Measurements from ENCODE around the gene MTERF4.

MTERF4 gene

DNA sequence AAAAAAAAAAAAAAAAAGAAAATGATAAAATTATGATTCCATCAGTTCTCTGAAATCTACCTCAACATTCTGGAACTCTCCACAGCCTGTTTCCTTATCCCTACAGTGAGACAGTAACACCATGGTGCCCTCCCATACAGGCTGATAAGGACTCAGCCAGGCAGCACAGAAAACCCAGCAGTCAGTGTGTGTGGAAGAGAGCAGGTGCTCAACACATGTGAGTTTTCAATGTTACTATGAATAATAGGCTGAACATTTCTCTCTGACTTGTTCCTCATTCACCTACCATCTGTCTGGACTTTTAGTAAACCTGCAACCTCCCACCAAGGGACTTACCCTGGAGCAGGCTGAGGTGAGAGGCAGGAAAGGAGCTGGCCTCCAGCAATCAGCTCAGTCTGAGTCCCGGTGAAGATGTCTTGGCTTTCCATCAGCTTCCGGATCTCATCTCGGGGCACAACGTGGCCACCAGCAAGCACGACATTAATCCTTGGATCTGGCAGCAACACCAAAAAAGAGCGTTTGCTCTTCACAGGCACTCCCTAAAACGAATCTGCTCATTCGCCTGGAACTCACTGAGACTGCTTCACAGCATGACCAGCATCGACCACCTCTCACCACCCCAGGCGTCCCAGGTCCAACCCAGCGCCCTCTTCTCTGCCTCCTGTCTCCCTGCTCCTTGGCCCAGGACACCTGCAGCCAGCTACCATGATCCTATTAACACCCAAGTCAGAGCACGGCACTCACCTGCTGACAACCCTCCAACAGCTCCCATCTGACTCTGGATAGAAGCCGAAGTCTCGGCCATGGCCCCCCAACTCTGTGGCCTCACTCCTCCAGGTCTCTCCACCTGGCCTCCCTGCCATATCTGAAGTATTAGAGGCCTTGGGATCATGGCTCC is 30.7 kb upstream of the MTERF4 start:
- no peak for DNase-seq

DNA sequence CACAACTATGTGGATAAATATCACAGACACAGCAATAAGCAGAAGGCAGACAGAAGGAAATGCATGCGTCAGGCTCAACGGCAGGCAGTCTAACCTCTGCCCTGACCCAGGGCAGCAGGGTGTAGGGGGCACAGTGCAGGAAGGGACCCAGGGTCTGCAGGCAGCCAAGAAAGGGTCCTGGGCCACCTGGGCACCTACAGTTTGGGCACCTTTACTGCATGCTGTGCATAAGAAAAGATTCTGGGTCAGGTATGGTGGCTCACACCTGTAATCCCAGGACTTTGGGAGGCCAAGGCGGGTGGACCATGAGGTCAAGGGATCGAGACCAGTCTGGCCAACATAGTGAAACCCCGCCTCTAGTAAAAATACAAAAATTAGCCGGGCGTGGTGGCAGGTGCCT is 29.4 kb upstream of the MTERF4 start:
- no peak for DNase-seq

DNA sequence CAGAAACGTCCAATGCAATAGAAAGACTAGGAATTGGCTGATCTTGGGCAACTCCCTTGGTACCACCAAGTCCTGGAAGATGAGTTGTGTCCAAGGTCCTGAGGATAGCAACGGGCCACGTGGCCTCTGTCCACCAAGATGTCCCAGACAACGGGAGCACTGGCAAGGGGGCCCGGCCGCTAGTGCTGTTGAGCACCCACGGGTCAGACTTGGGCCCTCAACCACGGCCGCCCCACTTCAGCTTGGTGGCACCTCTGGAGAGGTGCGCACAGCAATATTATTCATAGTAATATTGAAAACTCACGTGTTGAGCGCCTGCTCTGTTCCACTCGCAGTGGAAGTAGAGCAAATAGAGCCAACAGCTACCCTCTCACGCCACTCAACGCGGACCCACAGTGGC is 28.2 kb upstream of the MTERF4 start:
- DNase-seq, result no peak

DNA sequence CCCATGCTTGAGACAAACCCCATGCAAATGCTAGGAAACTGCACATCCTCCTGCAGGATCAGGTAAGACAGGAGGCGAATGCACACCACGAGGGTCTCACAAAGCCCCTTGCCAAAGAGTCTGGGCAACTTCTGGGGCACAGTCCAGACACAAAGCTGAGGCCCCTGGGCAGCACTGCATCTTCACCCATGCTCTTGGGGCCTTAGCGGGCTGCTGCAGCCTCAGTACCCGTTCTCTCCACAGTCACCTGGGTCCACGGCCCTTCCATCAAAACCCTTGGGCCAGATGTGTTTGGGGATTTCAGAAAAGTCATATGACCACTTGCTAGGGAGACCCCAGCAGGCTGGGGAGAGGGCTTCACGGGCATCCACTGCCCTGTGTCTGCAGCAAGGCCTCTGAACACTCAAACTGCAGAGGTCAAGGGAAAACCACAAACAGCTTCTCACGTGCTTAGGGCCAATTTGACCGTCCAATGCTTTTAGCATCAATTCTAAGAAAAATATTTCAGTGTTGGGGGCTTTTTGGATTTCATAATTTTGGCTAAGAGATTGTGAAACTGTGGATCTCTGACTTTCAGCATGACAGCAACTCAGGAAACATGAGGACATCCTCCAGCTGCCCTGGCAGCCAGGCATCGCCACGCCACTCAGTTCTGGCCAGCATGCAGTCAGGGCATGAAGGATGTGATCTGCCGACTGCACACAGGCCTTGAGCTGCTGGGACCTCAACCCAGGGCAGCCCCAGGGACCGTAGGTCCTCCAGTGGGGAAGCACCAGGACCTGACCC is 27.2 kb upstream of the MTERF4 start:
- DNase-seq, result no peak

DNA sequence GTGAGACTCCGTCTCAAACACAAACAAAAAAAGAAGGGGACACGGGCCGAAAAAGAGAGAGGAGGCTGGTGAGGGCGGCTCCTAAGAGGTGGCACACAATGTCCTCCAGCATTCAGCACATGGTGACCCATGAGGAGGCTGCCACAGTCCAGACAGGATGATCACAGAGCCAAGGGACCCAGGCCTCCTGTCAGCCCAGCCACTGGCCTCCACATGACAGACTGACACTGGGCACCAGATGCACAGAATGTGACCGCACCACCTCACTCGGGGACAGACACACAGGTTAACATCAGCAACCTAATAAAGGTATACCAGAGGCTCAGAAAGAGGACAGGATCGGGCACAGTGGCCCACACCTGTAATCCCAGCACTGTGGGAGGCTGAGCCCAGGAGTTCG is 26.2 kb upstream of the MTERF4 start:
- DNase-seq, result no peak

DNA sequence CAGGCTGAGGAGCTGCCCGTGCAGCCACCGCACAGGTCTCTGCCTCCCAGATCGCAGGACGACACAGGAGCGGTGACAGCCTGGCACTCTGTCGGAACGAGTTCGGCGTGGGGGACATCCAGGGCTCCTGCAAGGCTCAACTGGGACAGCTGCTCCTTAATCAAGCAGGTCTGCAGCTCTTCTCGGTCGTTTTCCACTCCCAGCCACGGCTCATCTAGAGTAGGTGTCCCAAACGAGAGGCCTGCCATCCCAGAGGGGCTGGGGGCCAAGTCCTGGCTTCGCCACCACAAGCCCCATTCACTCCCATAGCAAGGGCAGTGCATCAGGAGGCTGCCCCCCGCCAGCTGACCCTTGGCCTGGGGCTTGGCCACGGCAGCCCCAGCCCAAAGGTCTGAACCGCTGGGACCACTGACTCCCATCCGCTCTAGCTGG is 24.7 kb upstream of the MTERF4 start:
- DNase-seq, result no peak

DNA sequence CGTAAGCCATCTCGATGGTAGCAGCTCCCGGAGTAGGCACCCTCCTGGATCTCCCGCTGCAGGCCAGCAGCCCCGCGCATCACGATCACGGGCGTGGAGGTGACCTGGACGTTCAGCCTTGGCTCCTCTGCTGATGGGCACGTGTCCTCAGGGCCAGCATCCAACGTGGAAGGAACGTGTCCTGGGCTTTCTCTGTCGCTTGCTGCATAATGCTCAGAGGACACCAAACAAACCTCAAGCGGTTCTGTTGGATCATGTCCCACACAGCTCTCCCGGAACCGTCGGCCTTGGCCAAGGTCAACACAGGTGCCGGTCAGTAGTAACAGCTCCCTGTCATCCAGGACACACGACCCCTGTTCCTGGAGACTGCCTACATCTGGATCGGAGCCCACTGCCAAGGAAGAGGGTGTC is 24.1 kb upstream of the MTERF4 start:
- no peak for DNase-seq

DNA sequence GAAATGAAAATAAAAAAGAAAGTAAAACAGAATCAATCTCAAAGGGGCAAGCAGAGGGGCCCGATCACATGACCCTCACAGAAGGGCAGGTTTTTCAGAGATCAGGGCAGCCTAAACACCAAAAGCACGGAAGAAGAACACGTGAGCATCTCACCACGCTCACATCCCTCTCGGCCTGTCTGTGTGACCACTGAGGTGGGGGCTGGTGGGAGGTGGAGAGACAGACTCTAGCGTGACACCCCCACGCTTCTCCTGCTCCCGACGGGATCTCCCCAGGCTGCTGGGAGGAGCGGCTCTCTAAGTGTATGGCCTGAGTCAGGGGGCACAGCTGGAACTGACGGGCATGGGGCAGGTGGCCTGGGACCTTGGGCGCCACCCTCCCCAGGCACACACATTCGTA is 23.5 kb upstream of the MTERF4 start:
- no peak for DNase-seq

DNA sequence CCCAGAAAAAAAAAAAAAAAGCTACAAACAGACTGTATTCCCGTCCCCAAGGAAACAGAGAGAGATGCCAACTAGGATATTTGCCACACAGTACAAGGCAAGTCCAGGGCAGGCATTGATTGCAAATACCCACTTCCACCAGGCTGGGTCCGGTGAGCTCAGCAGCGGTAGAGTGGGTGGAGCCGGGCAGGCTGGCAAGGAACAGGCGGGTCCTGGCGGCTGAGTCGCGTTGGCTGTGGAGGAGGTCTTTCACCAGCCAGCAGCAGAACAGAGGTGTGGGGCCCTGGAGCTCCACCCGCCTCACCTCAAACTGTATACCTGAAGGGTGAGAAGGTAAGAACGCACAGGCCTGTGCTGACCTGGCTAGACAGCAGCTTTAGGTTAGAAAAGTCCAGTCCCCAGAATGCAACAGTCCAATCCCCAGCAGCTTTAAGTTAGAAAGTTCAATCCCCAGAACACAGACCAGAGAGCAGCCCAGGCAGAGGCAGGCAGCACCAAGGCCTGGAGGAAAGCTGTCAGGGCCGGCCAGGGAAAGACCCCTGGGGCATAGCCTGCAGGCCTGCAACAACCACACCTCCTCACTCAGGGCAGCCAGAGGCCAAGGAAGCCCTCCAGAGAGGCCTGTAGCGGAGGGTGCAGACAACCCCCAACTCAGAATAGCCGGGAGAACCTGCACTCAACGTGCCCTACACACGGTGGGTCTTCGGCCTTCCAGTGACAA is 21.9 kb upstream of the MTERF4 start:
- DNase-seq, result no peak

DNA sequence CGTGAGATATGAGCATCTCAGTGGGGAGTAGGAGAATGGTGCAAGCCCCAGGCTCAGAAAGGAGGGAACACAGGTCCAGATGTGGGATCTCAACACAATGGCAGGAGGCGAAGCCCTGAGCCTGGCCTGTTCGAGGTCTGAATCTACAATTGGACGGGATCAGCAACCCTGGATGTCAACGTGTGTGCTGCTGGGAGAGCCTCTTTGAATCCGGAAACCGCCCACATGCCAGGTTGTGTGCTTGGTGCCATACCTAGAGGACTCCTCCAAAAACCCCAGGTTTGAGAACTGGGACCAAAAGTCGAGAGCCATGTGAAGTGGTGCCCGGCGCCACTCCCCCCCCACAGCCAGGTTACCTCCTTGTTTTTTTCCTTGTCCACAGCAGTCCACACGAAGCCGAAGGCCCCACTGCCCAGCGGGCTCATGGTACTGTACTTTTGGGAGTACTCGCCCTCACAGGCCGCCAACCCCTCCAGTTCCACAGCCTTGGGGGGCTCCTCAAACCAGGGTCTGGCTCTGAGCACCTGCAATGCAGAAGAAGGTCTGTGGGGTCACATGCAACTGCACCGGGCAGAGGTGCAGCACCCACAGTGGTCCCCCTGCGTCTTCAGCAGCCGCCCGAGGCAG is 20.4 kb upstream of the MTERF4 start:
- DNase-seq, result peak; percentile 8

DNA sequence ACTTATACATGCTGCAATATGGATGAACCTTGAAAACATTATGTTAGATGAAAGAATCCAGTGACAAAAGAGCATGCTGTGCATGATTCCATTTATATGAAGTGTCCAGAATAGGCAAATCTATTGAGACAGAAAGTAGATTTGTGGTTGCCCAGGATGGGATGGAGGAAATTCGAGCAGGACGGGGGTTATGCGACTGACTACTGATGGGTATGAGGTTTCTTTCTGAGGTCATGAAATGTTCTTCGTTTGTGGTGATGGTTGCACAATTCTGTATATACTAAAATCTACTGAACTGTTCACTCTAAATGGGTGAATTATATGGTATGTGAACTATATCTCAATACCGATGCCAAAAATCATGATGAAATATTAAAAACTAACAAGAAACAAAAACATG is 18.9 kb upstream of the MTERF4 start:
- no peak for DNase-seq

DNA sequence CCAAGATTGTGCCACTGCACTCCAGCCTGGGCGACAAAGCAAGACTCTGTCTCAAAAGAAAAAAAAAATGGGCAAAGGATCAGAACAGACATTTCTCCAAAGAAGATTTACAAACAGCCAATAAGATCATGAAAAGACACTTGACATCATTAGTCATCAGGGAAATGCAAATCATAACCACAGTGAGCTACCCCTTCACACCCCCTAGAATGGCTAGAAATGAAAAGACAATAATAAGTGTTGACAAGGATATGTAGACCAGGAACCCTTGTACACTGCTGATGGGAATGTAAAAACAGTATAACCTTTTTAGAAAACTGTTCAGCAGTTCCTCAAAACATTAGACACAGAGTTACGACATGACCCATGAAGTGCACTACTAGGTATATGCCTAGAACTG is 18.4 kb upstream of the MTERF4 start:
- DNase-seq, result no peak

DNA sequence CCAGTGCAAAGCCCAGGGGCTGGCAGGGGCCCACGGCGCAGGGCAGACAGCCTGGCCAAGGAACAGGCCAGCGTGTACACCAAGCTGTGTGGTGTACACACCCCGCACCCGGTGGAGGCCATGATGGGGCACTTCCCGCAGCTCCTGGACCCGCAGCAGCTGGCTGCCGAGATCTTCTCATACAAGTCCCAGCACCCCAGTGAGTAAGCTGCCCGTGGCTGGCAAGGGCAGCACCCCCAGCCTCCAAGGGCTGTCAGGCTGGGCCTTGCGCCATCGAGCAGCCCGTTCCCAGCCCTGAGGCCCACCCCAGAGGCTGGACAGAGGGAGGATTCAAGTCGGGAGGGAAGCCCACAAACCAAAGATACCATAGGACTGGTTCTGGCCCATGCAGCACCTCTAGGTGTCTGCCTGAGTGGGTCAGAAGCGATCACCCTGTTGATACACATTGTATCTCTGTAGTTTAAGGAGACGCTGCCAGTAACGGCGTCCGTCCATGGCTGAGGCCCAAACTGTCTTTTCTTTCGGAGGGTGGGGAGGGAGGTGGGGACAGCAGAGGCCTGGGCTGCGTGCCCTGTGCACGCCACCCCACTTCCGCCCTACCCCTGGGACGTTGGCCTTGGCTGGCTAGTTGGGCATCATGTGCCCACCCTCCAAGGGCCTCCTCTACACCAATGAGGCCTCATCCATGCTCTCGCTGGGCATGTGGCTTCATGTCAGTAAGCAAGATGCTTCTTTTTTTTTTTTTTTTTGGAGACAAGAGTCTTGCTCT is 16.8 kb upstream of the MTERF4 start:
- peak; percentile 4 for DNase-seq

DNA sequence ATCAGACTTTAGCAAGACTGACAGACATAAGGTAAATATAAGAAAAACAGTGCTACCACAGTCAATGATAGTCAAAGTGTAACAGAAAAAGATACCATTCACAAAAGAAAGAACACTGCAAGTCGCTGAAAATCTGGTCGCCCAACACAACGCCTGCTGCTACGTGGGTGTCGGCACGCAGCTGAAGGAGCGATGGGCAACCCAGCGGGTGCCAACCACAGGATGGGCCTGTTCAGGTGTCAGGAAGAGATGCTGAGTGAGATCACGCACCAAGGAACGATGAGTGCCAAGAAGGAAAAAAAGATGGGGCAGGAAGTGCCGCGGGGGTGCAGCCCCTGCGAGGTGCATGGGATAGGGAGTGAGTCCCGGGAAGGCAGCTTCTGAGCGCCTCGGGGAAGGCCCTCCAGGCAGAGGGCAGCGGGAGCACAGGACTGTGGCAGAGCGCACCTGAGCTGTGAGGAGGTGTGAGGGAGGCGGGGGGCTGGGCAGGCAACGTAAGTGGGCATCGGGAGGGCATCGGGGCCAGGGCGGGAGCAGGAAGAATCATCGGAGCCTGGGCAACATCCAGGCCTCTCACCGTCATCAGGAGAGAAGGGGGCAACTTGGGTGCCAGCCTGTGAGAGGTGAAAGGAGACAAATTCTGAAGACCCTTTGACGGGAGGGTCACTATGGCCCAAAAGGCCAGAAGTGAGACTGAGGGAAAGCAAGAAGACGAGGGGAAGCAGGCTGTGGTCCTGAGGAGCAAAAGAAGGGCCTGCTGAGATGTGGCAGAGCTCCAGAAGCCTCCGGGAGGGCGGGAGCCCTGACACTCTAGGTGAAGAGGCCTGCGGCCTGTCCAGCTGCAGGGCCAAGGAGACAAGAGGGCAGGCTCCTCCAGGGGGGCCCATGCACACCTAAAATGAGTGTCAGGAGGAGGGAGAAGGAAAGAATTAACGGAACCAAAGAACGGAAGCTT is 14.8 kb upstream of the MTERF4 start:
- DNase-seq, result no peak

DNA sequence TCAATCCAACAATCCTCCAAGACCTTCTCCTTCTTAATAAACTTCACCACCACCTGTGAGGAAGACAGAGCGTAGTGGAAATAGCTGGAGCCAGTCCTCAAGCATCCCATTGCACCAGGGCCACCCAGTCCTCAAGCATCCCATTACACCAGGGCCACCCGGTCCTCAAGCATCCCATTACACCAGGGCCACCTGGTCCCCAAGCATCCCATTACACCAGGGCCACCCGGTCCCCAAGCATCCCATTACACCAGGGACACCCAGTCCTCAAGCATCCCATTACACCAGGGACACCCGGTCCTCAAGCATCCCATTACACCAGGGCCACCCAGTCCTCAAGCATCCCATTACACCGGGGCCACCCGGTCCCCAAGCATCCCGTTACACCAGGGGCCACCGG is 13.3 kb upstream of the MTERF4 start:
- DNase-seq, result no peak

DNA sequence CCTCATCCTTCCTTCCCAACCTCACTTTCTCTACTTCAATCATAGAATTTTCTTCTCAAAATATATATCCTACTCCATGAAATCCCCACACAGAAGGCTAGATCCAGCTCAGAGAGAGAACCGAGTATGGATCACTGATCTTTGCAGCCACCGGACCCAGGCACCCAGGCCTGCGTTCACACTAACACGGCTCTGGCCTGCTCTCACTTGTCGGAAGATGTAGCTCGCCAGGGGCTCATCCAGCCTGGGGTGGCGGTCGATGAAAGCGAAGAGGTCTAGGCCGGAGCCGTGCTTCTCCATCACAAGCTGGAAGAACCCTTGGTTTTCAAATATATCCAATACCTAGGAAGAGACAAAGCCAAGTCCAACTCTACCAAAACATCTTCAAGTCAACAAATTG is 12.7 kb upstream of the MTERF4 start:
- peak; percentile 2 for DNase-seq

DNA sequence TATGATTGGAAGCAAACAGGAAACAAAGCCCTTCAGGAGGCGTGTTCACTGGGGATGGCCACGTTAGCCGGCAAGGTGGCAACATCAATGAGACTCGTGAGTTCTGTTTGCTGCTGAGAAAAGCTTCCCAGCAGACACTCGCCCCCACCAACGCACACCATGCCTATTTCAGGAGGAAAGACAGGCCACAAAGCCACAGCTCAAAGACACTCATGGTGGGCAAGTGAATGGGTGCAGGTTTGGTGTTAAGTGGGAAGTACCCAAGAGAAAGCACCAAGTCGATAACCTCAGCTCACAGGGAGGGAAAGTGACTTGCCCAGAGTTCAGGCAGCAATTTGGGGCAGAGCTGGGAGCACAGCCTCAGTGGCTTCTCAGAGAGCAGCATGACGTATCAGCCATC is 10.5 kb upstream of the MTERF4 start:
- DNase-seq, result no peak

DNA sequence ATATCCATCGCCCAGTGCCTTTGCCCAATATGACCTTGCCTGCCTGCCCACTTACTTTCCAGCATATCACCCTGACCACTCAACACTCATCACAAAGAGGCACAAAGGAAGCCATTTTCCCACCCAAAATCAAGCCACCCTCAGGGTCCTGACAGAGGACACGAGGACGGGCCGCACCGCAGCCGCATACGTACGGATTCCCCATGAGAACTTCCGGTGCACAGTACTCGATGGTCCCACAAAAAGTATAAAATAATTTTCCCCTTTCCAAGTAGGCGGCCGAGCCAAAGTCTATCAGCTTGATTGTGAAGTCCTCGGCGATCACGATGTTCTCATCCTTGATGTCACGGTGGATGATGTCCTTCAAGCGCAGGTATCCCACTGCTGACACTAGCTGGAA is 10.0 kb upstream of the MTERF4 start:
- no peak for DNase-seq

DNA sequence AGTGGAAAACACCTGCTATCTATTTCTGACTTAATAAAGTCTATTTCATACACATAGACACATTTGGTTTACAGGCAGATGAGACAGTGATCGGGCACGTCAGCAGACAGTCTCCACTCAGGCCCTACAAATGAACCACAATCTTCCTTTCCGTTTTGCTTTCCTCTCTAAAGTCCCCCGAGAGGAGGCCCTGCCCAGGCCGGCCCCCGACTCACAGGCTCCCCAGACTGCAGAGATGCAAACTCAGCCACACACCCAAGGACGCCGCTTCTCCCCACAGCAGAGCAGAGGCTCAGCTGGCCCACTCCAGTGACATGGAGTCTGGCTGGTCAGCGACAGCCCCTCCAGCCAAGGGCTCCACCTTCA is 9.3 kb upstream of the MTERF4 start:
- no peak for DNase-seq

DNA sequence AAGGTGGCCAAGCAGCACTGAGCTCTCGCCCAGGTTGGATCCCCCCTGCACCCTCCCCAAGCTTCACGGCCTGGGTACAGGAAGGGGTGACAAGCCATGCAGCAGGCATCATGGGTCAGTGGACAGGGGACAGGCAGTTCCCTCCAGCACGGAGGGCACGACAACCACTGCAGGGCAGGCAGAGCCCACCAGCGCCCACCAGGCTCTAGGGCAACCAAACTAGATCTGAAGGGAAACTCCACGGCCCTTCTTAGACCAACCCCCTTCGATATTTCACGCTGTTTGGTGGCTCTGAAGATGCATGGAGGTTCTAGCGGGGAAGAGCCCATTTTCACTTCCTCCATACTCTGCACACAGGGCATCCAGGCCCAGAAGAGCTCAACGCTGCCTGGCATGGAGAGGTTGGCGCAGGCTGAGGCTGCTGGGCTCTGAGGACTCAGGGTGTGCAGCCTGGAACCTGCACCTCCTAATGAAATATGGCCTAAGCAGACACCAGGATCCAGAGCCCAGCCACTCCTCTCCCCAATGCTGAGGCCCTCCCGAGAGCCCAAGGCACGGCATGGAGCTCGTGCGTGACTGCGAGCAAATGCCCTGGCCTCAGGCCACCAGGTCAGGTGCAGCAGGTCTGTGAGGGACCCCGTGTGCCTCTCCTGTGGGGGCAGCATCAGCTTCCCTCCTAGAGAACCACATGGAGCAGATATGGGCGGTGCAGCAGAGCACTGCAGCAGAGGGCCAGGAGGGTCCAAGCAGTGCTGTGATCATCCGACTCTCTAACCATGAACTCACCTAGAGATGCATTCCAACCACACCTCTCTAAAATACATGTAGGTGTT is 8.7 kb upstream of the MTERF4 start:
- no peak for DNase-seq
